CD4-positive, alpha-beta T cell treated with Interleukin-17A for 1 hour (primary cell): ENCODE measurements around the gene SETD1A.

ENCODE experiments used
- DNase-seq: peaks from one replicate; pipeline ENCODE4 v3.0.0-alpha.2; 2020

Gene SETD1A

GRCh38 chr16:30957456-30958174 is at the start of gene SETD1A:
Gene SETD1A (plus strand): TSS chr16:30957754. CDS start chr16:30958732, 978 bp downstream.
- DNase-seq = peak; percentile 97

GRCh38 chr16:30910427-30911029 is 47.0 kb upstream of the SETD1A start:
- no peak for DNase-seq

GRCh38 chr16:30912794-30913412 is 44.7 kb upstream of the SETD1A start:
- no peak for DNase-seq

- DNase-seq = no peak
Measured at GRCh38 chr16:30914830-30915229, 42.7 kb upstream of the SETD1A start.

- DNase-seq = no peak
Measured at GRCh38 chr16:30918614-30919013, 38.9 kb upstream of the SETD1A start.

GRCh38 chr16:30920891-30921290 is 36.7 kb upstream of the SETD1A start:
- DNase-seq = no peak

- DNase-seq = no peak
Measured at GRCh38 chr16:30921459-30921747, 36.2 kb upstream of the SETD1A start.

- DNase-seq = peak; percentile 90
Measured at GRCh38 chr16:30921748-30922419, 35.7 kb upstream of the SETD1A start.

GRCh38 chr16:30922420-30922959 is 35.1 kb upstream of the SETD1A start:
- peak; percentile 100 for DNase-seq

- peak; percentile 98 for DNase-seq
Measured at GRCh38 chr16:30922960-30923535, 34.5 kb upstream of the SETD1A start.

GRCh38 chr16:30923554-30924075 is 33.9 kb upstream of the SETD1A start, which contains the start of gene FBXL19:
Gene FBXL19 (plus strand): TSS chr16:30923572. CDS start chr16:30925755, 2,183 bp downstream.
- no peak for DNase-seq

- no peak for DNase-seq
Measured at GRCh38 chr16:30924076-30924912, 33.3 kb upstream of the SETD1A start.

- DNase-seq = no peak
Measured at GRCh38 chr16:30924913-30925631, 32.5 kb upstream of the SETD1A start.

GRCh38 chr16:30925632-30925987 is 31.9 kb upstream of the SETD1A start:
- DNase-seq = no peak

- DNase-seq = no peak
Measured at GRCh38 chr16:30925995-30926811, 31.4 kb upstream of the SETD1A start.

- no peak for DNase-seq
Measured at GRCh38 chr16:30926937-30927788, 30.4 kb upstream of the SETD1A start.

GRCh38 chr16:30927789-30928378 is 29.7 kb upstream of the SETD1A start:
- peak; percentile 56 for DNase-seq

- no peak for DNase-seq
Measured at GRCh38 chr16:30928390-30928789, 29.2 kb upstream of the SETD1A start.

- no peak for DNase-seq
Measured at GRCh38 chr16:30929167-30929566, 28.4 kb upstream of the SETD1A start.
